ENCODE measurements around the gene RNH1.

GRCh38 chr11:550746-551085 is 43.7 kb upstream of the RNH1 start:
- TF ChIP-seq RAD21 (conservative IDR thresholded peaks at IDR 0.05) (no peak), CTCF (IDR thresholded peaks at IDR 0.05; ENCODE audit: poor library complexity, severe bottlenecking) (no peak), REST (IDR thresholded peaks at IDR 0.05; ENCODE audit: borderline replicate concordance) (no peak), POLR2AphosphoS5 (IDR thresholded peaks at IDR 0.05) (no peak), EP300 (conservative IDR thresholded peaks at IDR 0.05; ENCODE audit: poor library complexity, severe bottlenecking) (no peak)

All from neural cell (in vitro differentiated cells).